OCI-LY1 (cell line): ENCODE results near the gene EXOC6B.

Experiments
- H2AFZ ChIP-seq: fragments of 200-600 bp; sonication (generic), shearing (Covaris generic); 2 replicates; pipeline ENCODE4 v1.6.0; 2014; ENCODE audit warnings: antibody characterized with exemption, mild to moderate bottlenecking, low read length
- H3F3A ChIP-seq: fragments of 200-600 bp; sonication (generic), shearing (Covaris generic); 2 replicates; pipeline ENCODE4 v1.6.0; 2014; ENCODE audit warnings: mild to moderate bottlenecking, antibody characterized with exemption, low read length, moderate library complexity; ENCODE audit not compliant: insufficient read depth
- H3K27ac ChIP-seq: fragments of 200-600 bp; sonication (generic); 2 replicates; pipeline ENCODE4 v1.5.1; 2014; ENCODE audit warnings: low read length, mixed run types, mild to moderate bottlenecking, low read depth; ENCODE audit not compliant: poor library complexity, severe bottlenecking
- H3K27me3 ChIP-seq: fragments of 200-600 bp; sonication (generic); 2 replicates; pipeline ENCODE4 v1.6.0; 2014; ENCODE audit warnings: antibody characterized with exemption, mild to moderate bottlenecking, low read length, moderate library complexity; ENCODE audit not compliant: insufficient read depth
- H3K36me3 ChIP-seq: fragments of 200-600 bp; sonication (generic); 2 replicates; pipeline ENCODE4 v1.6.1; 2014; ENCODE audit warnings: mild to moderate bottlenecking, antibody characterized with exemption, low read length, moderate library complexity, mixed read lengths; ENCODE audit not compliant: insufficient read depth
- H3K4me1 ChIP-seq: fragments of 200-600 bp; sonication (generic); 2 replicates; pipeline ENCODE4 v1.5.1; 2014; ENCODE audit warnings: mild to moderate bottlenecking, low read length, moderate library complexity; ENCODE audit not compliant: insufficient read depth, severe bottlenecking
- H3K4me2 ChIP-seq: fragments of 200-600 bp; sonication (generic), shearing (Covaris generic); 2 replicates; pipeline ENCODE4 v1.6.1; 2014; ENCODE audit warnings: low read length
- H3K4me3 ChIP-seq: fragments of 200-600 bp; sonication (generic); 2 replicates; pipeline ENCODE4 v1.5.1; 2014; ENCODE audit warnings: low read length, low read depth, mild to moderate bottlenecking, mixed read lengths; ENCODE audit not compliant: poor library complexity, severe bottlenecking
- H3K79me2 ChIP-seq: fragments of 200-600 bp; shearing (Covaris generic); 2 replicates; pipeline ENCODE4 v1.6.1; 2016; ENCODE audit warnings: mixed run types, low read length, mixed read lengths; ENCODE audit not compliant: insufficient read depth
- H3K9ac ChIP-seq: fragments of 200-600 bp; sonication (generic), shearing (Covaris generic); 2 replicates; pipeline ENCODE4 v1.6.1; 2014; ENCODE audit warnings: mild to moderate bottlenecking, low read length, mixed read lengths
- H3K9me2 ChIP-seq: fragments of 200-600 bp; sonication (generic), shearing (Covaris generic); 2 replicates; pipeline ENCODE4 v1.6.1; 2014; ENCODE audit warnings: low read depth, mild to moderate bottlenecking, low read length, mixed read lengths
- H3K9me3 ChIP-seq: fragments of 200-600 bp; shearing (Covaris generic); 2 replicates; pipeline ENCODE4 v1.6.1; 2014; ENCODE audit warnings: low read length, mixed read lengths
- H4K20me1 ChIP-seq: fragments of 200-600 bp; sonication (generic), shearing (Covaris generic); 2 replicates; pipeline ENCODE4 v1.6.0; 2016; ENCODE audit warnings: mild to moderate bottlenecking, low read length; ENCODE audit not compliant: insufficient read depth
- CTCF ChIP-seq: fragments of 200-600 bp; sonication (generic), shearing (Covaris generic); IDR thresholded peaks from 2 replicates; pipeline ENCODE4 v1.5.1; 2017; ENCODE audit warnings: mild to moderate bottlenecking, antibody characterized with exemption, low read length, moderate library complexity, mixed read lengths
- EZH2 ChIP-seq: fragments of 200-600 bp; sonication (generic), shearing (Covaris generic); IDR thresholded peaks from 2 replicates; pipeline ENCODE4 v1.8.0; 2017; ENCODE audit warnings: borderline replicate concordance, mixed run types, mild to moderate bottlenecking, antibody characterized with exemption, low read length, moderate library complexity, mixed read lengths

EXOC6B gene

GRCh38 chr2:72750466-72750865, 75.4 kb downstream of the EXOC6B start:
- Histone ChIP-seq H2AFZ (no peak overlapping the region), H3K9ac (no peak overlapping the region), H3K36me3 (no peaks in the 10 kb centered on the region), H3K9me3 (no peaks in the 10 kb centered on the region), H3K79me2 (no peaks in the 10 kb centered on the region), H3K27me3 (no peaks in the 10 kb centered on the region), H3K4me3 (no peak overlapping the region), H3K9me2 (no peaks in the 10 kb centered on the region), H3K4me1 (no peaks in the 10 kb centered on the region), H3K4me2 (no peak overlapping the region), H3K27ac (no peak overlapping the region), H4K20me1 (no peaks in the 10 kb centered on the region), H3F3A (no peaks in the 10 kb centered on the region)
- TF ChIP-seq EZH2 (no peak), CTCF (no peak)

- TF ChIP-seq CTCF = no peak
- Histone ChIP-seq H3K9ac (no peak overlapping the region), H3K9me3 (no peaks in the 10 kb centered on the region), H3K4me2 (no peak overlapping the region), H3F3A (no peaks in the 10 kb centered on the region), H3K9me2 (no peaks in the 10 kb centered on the region), H4K20me1 (no peaks in the 10 kb centered on the region), H3K27me3 (no peaks in the 10 kb centered on the region), H3K79me2 (no peaks in the 10 kb centered on the region), H3K27ac (no peak overlapping the region), H2AFZ (no peak overlapping the region), H3K4me3 (no peak overlapping the region), H3K4me1 (no peaks in the 10 kb centered on the region), H3K36me3 (no peaks in the 10 kb centered on the region)
Measured at GRCh38 chr2:72747344-72747743, 78.5 kb downstream of the EXOC6B start.

- Histone ChIP-seq H3K27ac (no peak overlapping the region), H3K4me1 (no peaks in the 10 kb centered on the region), H3K36me3 (no peaks in the 10 kb centered on the region), H3K9me2 (no peaks in the 10 kb centered on the region), H3K9ac (no peak overlapping the region), H3K4me3 (no peak overlapping the region), H3K4me2 (no peak overlapping the region), H3K9me3 (no peaks in the 10 kb centered on the region), H3F3A (no peaks in the 10 kb centered on the region), H3K27me3 (no peaks in the 10 kb centered on the region), H3K79me2 (no peaks in the 10 kb centered on the region), H4K20me1 (no peaks in the 10 kb centered on the region), H2AFZ (no peak overlapping the region)
- peak; percentile 66 for TF ChIP-seq CTCF
- TF ChIP-seq EZH2 = no peak
Measured at GRCh38 chr2:72745679-72746368, 80.0 kb downstream of the EXOC6B start.
